NOMO-1 treated with DMSO at 0.1 percent for 48 hours (cell line): Measurements from ENCODE around the gene ANKRD53.
A peak's percentile ranks its signal among the peaks of the same experiment; 100 is the strongest.

ENCODE experiments used
- DNase-seq: peaks from one replicate; lab custom pipeline; 2025; ENCODE audit not compliant: unreplicated experiment; lab: John Stamatoyannopoulos, UW

ANKRD53 gene

GRCh38 chr2:70964133-70964532 lies 14.3 kb upstream of the ANKRD53 start:
- no peak for DNase-seq

- DNase-seq, result peak; percentile 48
Measured at GRCh38 chr2:70964596-70965386, 13.6 kb upstream of the ANKRD53 start.

GRCh38 chr2:70965506-70965905 lies 12.9 kb upstream of the ANKRD53 start:
- DNase-seq, result no peak

GRCh38 chr2:70966681-70967080 lies 11.7 kb upstream of the ANKRD53 start:
- no peak for DNase-seq

- DNase-seq, result no peak
Measured at GRCh38 chr2:70967189-70967588, 11.2 kb upstream of the ANKRD53 start.

- DNase-seq, result no peak
Measured at GRCh38 chr2:70974592-70974991, 3.8 kb upstream of the ANKRD53 start.

GRCh38 chr2:70975237-70975636 lies 3.2 kb upstream of the ANKRD53 start:
- no peak for DNase-seq

- peak; percentile 58 for DNase-seq
Measured at GRCh38 chr2:70977605-70978205, 725 bp upstream of the ANKRD53 start.

GRCh38 chr2:70979180-70979488 lies 704 bp downstream of the ANKRD53 start:
- DNase-seq, result no peak

GRCh38 chr2:70979626-70980025 lies 1.2 kb downstream of the ANKRD53 start:
- DNase-seq, result no peak

- no peak for DNase-seq
Measured at GRCh38 chr2:70981421-70981820, 3.0 kb downstream of the ANKRD53 start.

- DNase-seq, result no peak
Measured at GRCh38 chr2:70981866-70982810, 3.7 kb downstream of the ANKRD53 start.

- DNase-seq, result no peak
Measured at GRCh38 chr2:70982971-70983370, 4.5 kb downstream of the ANKRD53 start.

GRCh38 chr2:70983506-70984227 lies 5.2 kb downstream of the ANKRD53 start:
- DNase-seq, result no peak

GRCh38 chr2:70984228-70984575 lies 5.8 kb downstream of the ANKRD53 start:
- DNase-seq, result no peak

- peak; percentile 37 for DNase-seq
Measured at GRCh38 chr2:70984576-70985282, 6.3 kb downstream of the ANKRD53 start.

GRCh38 chr2:70985283-70985688 lies 6.9 kb downstream of the ANKRD53 start:
- no peak for DNase-seq

- DNase-seq, result no peak
Measured at GRCh38 chr2:70985956-70986355, 7.5 kb downstream of the ANKRD53 start.

GRCh38 chr2:70986499-70987189 lies 8.2 kb downstream of the ANKRD53 start:
- no peak for DNase-seq

GRCh38 chr2:70987386-70987785 lies 9.0 kb downstream of the ANKRD53 start:
- no peak for DNase-seq
